GM19455 (cell line): Measurements from ENCODE around the gene RAB6B.
A peak's percentile ranks its signal among the peaks of the same experiment; 100 is the strongest.

Experiments used
- ATAC-seq: cut with Tn5 transposase; IDR thresholded peaks from one replicate; pipeline ENCODE4 v1.9.1; 2021; ENCODE audit not compliant: unreplicated experiment

Gene RAB6B

GRCh38 chr3:133931084-133931483 is 35.4 kb upstream of the RAB6B start:
- ATAC-seq: no peak

DNA sequence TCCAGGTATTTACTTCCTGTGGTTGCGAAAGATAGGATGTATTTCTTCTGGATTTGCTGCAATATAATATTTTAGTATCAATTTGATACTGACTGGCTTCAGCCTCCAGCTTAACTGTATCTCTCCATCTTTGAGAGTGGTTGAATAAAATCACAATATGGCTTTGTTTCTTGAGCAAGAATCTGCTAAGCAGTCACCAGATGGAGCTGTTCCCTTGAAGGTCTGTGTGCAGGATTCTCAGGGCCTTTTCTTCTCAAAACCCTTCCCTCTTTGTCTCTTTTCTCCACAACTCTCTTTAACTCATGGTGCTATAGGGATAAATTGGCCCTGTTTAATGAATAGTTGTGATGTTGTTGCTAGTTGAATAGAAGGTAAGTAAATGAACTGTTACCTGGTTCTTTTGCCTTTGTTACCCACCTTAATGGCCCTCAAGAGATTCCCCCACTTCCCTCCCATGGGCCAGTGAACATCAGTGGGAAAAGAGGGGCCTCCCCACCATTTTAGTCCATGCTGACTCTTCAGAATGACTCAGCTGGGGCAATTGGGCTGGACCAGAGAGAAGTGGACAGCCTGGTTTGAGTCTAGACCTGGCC is 34.8 kb upstream of the RAB6B start:
- no peak for ATAC-seq

DNA sequence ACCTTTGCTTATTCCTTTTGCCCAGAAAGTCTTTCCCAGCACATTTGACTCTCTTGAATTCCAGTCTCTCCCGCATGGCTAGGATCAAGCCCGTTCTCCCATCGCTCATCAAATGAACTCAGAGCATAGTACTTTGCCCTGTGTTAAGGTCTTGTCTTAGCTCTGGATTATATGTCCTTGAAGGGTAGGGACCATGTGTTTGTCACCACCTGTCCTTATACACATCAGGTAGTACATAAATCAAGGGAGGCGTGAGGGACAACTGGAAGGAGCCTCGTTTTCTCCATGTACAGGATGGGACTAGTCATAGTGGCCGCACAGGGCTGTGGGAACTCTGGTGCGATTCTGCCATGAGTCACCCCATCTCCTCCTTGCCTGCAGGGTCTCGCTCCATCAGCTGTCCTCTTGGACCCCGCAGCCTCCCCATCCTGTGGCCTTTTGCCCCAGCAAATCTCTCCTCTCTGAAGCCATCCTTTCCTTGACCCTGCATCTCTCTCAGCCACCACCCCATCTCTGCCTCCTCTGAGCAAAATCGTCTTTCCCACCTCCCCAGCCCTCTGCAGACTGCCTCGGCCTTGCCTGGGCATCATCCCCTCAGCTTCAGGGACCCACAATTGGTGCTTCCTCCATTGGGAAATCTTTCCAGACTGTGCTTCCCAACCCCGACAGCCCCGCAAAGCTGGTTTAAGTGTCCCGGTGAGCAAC is 33.4 kb upstream of the RAB6B start:
- no peak for ATAC-seq

GRCh38 chr3:133928136-133928893 is 32.6 kb upstream of the RAB6B start:
- no peak for ATAC-seq

- ATAC-seq: peak; percentile 73
Observed at GRCh38 chr3:133927540-133928066, 31.9 kb upstream of the RAB6B start.

- peak; percentile 16 for ATAC-seq
Observed at GRCh38 chr3:133926736-133927539, 31.3 kb upstream of the RAB6B start.

DNA sequence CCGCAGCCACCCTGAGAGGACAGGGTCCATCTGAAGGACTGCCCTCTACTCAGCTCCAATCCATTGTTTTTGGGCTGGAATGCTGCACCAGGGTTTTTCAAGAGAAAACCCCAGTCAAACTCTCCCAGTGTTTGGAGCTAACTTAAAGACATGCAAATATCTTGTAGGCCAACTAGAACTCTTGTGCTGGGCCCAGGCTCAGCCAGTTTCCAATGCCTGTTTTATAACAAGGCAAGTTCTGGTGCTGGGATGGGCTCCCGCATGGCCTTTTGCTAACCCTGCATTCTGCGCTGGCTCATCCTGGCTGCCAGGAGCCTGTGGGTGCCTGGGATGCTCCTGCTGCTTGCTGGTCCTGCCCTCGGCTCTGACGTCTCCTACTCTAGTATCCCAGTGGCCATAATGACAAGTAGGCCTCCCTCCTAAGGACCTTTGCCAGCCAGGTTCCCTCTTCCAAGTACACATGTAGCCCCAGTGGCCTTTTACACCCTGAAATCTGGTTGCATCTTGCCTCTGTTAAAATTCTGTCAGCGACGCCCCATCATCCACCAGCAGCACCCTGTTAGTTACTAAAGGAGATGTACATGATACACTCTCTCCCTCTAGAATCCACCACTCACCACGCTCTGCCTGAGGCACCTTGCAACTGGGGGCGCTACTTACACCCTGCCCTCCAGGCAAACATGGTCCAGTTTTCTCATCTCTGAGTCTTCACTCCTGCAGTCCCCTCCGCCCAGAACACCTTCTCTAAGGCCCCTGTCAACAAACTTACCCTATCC is 30.5 kb upstream of the RAB6B start:
- ATAC-seq: no peak

DNA sequence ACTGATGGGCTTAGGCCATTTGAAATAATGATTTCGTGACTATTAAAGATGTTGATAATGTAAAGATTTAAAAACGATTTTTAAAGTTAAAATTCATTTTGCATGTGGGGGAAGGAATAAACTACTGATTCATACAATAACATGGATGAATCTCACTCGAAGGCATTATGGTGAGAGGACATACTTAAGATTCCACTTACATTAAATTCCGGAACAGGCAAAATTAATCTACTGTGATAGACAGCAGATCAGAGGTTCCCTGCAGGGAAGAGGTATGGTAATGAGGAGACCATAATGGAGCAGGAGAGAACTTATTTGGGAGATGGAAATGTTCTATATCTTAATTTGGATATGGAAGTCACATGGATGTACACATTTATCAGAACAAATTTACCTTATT is 28.4 kb upstream of the RAB6B start:
- ATAC-seq: no peak

- ATAC-seq: no peak
Observed at GRCh38 chr3:133921592-133921991, 25.9 kb upstream of the RAB6B start.

DNA sequence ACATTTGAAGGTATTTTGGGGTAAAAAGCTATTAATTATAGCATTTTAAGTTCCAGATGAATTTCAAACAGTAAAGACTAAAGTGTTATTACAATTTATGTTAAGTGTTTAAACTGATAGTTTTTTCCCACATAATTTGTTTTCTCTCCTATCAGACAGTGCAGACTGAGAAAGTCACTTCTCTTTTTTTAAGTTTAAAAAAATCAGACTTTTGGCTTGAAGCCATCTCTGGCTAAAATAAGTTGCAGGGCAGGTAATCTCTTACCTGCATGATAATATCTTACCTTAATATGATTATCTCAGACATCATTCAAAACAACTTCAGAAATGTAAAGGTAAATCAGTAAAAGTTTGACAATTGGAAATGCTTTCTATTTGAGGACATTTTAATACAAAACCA is 21.5 kb upstream of the RAB6B start:
- no peak for ATAC-seq

GRCh38 chr3:133915685-133916658 is 20.3 kb upstream of the RAB6B start:
- ATAC-seq: no peak

DNA sequence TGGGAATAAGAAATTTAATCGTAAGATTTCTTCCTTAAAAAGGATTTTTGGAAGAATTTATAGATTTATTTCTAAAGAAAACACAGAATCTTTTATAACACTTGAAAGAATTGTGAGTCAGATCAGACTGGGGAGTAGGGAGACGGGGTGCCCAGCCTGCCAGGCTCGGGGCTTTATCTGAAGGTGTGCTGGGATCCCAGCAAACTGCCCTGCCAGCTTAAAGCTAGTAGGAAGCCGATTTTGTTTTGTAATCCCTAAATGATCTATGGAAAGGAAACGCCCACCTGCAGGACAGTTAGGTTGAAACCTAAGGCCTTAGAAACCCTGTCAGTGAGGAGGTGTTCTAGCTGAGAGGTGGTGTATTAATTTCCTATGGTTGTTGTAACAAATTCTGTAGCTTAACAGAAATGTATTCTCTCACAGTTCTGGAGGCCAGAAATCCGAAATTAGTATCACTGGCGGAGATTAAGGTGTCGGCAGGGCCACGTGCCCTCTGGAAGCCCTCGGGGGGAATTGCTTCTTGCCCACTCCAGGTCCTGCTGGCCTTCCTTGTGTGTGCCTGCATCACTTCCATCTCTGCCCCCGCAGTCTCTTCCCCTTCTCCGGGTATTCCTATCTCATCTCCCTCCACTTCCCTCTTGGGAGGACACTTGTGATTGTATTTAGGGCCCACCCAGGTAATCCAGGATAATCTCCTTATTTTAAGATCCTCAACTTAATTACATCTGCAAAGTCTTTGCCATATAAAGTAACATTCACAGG is 19.3 kb upstream of the RAB6B start:
- ATAC-seq: no peak

GRCh38 chr3:133910422-133910821 is 14.7 kb upstream of the RAB6B start:
- ATAC-seq: no peak

DNA sequence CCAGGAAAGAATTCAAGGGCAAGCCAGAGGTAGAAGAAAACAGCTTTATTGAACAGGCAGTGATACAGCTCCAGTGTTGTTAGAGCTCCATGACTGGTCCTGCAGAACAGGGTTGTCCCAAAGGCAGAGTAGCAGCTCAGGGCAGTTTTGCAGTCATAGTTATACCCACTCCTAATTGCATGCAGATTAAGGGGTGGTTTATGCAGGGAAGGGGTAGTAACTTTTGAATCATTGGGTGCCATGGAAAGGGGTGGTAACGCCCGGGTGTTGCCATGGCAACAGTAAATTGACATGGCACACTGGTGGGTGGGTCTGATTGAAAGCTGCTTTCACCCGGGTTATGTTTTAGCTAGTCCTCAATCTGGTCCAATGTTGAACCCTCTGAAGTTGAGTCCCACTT is 9.7 kb upstream of the RAB6B start:
- ATAC-seq: no peak

- ATAC-seq: no peak
Observed at GRCh38 chr3:133901847-133902246, 6.2 kb upstream of the RAB6B start.

GRCh38 chr3:133901083-133901482 is 5.4 kb upstream of the RAB6B start:
- ATAC-seq: no peak

GRCh38 chr3:133899311-133899710 is 3.6 kb upstream of the RAB6B start:
- ATAC-seq: no peak

- ATAC-seq: no peak
Observed at GRCh38 chr3:133897547-133897946, 1.9 kb upstream of the RAB6B start.
